HG03442 (cell line): Measurements from ENCODE around the gene ITGA8.
"Not testable (repeated sequence)": the region's sequence is repeated elsewhere in the genome, so short reads cannot be mapped to it uniquely, and the experiment has no call there.

Experiments used
- ATAC-seq: cut with Tn5 transposase; IDR thresholded peaks from one replicate; pipeline ENCODE4 v1.9.1; 2021; ENCODE audit warnings: mild to moderate bottlenecking, moderate library complexity; ENCODE audit not compliant: unreplicated experiment

Gene ITGA8

DNA sequence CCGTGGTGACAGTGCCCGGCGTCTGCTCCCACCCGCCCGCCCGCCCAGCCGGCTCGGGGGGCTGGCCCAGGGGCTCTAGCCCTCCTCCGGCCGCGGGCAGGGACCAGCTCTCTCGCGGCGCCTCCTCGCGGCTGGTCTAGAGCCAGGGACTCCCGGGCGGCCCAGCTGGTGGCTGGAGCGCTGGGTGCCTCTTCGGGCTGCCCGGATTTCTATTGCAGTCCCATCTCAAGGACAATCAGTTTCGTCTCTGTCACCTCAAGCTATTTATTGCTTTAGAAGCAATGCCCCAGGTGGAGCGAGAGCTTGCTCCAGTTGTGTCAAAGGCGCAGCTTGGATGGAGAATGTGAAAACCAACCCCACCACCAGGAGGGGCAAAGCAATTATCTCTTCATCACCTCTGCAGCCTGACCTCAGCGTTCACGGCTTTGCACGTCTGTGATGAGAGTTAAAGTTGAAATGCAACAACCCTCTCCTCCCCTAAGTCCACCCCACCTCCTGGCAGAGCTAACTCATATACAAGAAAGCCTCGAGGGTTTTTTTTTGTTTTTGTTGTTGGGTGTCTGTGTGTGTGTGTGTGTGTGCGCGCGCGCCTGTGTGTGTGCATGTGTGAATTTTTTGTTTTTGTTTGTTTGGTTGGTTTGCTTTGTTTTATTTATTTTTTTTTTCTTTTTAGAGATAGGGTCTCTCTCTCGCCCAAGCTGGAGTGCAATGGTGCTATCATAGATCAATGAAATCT, at the start of gene ITGA8:
Gene ITGA8 (minus strand): TSS at position 24 of the 736 bp plus-strand sequence. CDS start 151 bp downstream, outside the sequence.
- ATAC-seq, result no peak

DNA sequence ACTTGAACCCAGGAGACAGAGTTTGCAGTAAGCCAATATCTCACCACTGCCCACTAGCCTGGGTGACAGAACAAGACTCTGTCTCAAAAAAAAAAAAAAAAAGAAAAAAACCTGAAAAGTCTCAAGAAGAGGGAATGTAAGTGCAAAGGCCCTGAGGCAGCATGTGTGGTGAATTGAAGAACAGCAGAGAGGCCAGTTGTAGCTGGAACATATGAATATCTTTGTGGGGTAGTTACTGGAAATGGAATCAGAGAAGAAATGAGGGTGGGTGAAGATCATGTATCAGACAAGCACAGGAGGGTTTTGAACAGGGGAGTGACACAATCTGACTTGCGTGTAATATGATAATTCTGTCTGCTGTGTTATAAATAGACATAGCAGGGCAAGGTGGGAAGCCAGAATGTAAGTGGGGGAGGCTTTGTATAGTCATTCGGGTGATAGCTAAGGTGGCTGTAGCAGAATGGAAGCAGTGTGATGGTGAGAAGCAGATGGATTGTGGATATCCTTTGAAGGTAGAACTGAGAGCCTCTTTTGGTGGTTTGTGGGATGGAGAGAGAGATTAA, 45.3 kb upstream of the ITGA8 start:
- no peak for ATAC-seq

DNA sequence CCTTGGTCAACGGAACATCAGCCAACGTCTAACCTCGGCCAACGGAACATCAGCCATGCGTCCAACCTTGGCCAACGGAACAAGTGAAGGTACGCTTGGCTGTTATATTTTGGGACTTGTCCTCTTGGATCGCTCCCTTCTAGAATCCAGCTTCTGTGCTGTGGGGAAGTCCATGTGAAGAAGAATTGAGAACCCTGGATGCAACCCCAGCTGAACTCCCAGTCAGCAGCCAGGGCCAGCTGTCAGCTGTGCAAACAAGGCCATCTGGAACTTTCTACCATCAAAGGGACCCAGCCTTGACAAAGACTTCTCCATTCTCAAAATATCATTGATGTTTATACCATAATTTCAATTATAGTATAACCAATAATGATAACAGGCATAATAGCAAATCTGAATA, 43.3 kb upstream of the ITGA8 start:
- no peak for ATAC-seq

DNA sequence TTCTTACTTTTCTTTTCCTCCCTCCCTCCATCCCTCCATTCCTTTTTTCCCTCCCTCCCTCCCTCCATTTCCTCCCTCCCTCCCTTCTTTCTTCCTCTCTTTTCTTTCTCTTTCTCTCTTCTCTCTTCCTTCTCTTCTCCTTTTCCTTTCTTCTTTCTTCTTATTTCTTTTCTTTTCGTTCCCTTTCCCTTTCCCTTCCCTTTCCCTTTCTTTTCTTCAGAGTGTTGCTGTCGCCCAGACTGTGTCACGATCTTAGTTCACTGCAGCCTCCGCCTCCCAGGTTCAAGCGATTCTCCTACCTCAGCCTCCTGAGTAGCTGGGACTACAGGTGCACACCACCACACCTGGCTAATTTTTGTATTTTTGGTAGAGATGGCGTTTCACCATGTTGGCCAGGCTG, 42.5 kb upstream of the ITGA8 start:
- ATAC-seq, result not testable (repeated sequence)

DNA sequence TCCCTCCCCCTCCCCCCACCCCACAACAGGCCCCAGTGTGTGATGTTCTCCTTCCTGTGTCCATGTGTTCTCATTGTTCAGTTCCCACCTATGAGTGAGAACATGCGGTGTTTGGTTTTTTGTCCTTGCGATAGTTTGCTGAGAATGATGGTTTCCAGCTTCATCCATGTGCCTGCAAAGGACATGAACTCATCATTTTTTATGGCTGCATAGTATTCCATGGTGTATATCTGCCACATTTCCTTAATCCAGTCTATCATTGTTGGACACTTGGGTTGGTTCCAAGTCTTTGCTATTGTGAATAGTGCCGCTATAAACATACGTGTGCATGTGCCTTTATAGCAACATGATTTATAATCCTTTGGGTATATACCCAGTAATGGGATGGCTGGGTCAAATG, 41.5 kb upstream of the ITGA8 start:
- ATAC-seq, result not testable (repeated sequence)

DNA sequence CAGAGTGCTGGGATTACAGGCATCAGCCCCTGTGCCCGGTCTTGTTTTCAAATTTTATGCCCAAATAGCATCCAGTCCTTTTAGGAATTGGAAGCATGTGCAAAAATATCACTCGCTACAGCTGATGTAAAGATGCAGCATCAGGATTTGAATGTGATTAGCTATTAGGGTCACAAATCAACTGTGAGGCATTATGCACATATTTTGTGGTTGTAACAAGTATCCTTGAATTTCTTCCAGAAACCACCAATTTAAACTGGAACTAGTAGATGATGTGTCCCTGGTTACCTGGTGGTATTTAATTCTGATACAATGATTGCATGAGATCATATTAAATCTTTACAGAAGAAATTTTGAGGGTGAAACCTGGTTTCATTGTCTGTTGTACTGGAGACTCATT, 41.0 kb upstream of the ITGA8 start:
- no peak for ATAC-seq

DNA sequence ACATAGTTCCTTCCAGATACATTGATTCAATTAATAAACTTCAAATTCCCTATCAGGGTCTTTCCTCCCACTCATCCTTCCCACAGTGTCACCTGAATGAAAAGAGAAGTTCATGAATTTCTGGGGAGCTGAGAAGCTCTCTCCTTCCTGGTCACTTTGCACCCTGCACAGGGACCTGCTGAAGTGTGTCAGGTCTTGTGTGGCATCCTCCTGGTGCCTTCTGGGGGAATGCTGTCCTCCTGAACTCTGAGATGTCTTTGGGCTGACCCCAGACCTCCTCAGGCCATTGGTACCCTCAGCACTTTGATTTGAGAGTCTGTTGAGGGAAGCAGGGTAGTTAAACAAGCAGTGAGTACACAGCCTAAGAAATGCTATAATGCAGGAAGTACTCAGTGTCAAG, 39.5 kb upstream of the ITGA8 start:
- ATAC-seq, result no peak

DNA sequence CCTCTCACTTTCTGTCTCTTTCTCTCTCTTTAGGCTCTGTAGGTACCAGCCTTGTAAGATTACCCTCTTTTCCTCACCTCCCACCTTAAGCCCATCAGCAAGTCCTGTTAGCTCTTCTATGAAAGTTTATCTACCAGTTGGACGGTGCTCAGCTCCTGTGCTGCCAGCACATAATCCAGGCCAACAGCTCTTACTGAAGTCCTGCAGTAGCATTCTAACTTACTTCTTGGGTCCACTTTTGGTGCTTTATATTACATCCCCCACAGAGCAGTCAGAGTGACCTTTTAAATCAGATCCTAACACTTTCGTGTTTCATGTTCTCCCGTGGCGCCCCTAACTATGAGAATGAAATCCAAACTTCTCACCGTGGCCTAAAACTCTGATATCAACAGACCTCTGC, 38.9 kb upstream of the ITGA8 start:
- ATAC-seq, result no peak

DNA sequence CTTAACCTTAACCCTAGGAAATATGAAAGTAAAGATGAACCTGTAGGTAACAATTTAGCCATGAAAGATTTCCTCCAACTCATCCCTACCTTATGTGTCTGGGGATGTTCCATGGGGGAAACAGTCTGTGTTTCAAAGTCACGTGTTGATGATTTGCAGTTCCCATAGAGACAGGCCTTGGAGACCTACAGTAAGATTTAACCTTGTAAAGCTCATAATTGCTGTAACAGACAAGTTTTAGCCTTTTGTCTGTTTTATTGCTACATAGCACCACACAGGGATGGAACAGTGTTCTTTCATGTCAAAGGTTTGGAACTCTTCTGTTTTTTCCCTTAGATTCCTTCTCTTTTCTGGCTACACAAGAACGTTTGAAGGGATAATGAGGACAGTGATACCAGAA, 35.2 kb upstream of the ITGA8 start:
- ATAC-seq, result no peak

DNA sequence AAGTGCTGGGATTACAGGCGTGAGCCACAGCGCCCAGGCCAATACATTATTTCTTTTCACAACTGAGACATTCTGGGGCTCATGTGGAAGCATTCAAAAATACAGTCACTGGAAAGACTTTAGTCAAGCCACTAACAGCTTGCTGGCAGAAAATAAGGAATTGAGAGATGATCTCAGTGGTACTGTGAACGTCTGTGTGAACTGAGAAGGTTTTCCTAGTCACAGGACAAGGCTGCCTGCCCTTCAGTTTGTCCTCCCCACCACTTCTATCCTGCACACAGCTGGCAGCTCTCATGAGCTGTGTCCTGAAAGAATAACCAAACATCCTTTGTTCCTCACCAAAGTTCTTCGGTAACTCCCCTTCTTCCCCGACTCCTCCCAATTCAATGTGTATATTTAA, 31.3 kb upstream of the ITGA8 start:
- ATAC-seq, result no peak

DNA sequence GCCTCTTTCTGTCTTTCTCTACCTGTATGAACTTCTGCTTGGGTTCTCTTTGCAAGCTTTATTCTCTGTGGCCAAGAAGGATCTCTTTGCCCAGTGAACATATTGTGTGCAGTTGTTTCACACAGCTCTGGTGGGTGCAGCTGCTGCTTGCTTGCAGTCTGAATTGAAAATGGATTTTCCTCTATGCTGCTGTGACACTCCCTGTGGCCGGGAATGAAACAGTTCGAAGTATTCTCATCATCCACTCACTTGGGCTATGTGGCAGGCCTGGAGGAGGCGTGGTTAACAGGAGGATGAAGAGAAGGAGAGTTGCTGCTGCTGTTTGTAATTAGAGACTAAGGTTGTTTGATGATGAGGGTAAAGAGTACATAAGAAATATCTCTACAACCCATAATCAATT, 28.4 kb upstream of the ITGA8 start:
- no peak for ATAC-seq

DNA sequence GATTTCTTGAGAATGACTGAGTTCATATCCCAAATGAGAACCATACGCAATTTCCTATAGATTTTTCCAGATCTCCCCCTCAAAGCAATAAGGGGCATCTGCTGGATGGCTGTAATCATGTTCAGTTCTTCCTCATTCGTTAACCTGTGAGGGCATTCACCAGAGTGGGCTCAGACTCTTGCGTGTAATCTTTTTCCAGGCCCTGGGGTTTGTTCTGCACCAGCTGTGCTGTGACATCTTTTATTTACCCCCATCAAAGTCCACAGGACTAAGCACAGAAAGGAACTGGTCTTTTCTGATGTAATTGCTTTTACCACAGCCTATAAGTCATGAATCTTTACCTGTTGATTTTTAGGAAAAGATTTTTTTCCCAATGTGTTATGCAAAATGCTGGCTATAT, 27.9 kb upstream of the ITGA8 start:
- ATAC-seq, result no peak

DNA sequence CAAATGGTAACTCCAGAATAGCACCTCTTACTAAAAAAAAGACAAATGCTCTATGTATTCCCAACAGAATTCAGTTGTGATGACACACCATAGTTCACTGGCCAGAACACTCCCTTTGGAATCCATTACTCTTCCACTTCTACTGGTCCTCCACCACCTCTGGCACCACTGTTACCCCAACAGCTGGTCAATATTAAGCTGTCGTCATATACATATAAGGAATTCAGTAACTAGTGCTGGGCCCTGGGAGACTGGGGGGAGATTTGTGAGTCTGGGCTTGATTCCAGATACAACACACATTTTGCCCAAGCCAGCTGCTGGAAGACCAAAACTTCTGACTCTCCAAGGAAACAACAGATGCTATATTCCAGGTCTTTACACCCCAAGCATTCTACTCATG, 26.0 kb upstream of the ITGA8 start:
- no peak for ATAC-seq

DNA sequence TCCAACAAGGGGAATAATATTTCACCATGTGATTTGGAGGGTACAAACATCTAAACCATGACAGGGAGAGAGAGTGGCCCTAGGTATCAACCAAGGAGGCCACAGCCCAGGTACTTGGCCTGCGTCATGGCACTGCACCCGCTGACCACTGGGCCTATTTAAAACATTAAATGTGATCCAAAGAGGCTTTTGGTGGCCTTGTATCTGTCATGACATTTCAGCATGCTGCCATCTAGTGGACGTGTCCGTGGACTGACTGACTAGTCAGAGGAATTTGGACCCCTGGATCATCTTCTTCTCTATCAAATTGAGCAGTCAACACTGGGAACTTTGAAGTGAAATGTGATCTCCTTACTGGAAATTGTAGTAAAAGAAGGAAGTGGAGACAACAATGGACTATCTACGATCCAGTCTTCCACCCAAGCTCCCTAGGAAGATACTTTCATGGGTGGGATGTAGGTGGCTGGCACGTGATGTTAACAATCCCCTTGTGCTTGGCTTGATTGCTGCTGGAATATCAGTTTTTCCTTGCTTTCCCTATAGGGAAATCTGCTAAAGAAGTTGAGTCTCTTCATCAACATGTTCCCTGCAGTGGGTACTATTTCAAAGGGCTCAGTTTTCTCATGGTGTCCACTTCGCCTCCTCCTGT, 24.6 kb upstream of the ITGA8 start:
- ATAC-seq, result peak; percentile 79

DNA sequence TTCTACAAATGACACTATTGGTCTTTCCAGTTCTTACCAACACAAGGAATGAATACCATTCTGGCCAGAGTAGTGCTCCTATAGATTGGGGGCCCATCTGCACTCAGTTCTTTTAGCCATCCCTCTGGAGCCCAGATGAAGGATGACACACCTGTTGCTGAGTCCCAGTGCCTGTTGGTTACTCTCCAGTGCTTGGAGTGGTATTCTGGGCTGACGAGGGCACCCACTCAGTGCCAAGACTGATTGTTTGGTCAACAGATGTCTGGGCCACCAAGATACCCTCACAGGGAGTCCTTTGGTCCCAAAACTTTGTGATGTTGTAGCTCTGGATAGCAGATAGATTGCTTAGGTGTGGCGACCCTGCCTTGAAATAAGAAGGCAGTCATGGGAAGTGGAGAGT, 23.7 kb upstream of the ITGA8 start:
- no peak for ATAC-seq

DNA sequence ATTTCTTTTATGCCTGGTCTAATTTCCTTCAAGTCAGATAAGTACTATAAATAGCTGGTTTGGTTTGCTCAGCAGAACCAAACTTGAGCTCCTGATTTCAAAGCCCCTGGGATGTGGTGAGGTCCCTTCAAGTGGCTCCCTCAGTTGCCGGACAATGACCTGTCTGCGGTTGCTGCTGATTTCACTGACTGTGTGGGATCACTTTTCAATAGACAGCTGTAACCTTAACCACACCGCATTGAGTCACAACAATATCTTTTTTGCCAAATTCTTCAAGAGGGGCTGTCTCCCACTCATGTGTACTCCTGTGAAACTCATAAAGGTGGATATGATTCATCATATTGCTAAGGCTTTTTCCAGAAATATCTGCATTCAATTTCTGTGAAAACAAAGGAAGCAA, 23.1 kb upstream of the ITGA8 start:
- no peak for ATAC-seq

DNA sequence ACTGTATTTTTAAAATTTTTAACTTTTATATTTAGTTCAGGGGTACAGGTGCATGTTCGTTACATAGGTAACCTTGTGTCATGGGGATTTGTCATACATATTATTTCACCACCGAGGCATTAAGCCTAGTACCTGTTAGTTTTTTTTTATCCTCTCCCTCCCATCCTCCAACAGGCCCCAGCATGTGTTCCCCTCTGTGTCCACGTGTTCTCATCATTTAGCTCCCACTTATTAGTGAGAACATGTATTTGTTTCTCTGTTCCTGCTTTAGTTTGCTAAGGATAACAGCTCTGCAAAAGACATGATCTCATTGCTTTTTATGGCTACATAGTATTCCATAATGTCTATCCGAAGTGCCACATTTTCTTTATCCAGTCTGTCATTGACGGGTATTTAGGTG, 22.4 kb upstream of the ITGA8 start:
- no peak for ATAC-seq

DNA sequence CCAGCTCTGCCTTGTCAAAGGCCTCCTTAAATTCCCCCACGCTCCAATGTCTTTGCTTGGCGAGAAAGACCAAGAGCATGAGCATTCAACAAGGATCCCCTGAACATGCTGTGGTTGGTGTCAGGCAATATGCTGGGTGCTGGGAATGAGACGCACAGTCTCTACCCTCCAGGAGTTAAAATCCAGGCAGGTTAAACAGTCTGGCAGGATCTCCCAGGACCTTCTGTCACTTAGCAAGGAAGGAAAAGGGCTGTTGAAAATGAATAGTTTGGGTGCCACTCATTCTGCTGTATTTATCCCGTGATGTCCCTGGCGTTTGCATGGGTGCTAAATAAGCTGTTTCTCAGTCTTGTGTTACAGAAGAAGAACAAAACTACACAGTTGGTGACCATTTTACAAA, 21.9 kb upstream of the ITGA8 start:
- no peak for ATAC-seq

DNA sequence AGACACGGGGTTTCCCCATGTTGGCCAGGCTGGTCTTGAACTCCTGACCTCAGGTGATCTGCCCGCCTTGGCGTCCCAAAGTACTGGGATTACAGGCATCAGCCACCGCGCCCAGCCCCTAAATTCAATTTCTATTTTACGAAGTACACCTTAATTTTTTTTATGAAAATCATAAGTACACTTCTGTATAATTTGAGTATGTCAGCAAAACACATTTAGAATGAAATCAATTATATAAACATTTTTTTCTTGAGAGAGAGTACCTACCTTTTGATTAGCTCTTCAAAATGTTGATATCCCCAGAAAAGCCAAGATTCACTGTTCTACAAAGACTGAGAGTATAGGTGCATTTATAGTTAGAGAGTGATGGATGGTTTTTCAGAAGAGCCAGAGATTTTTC, 20.5 kb upstream of the ITGA8 start:
- no peak for ATAC-seq

DNA sequence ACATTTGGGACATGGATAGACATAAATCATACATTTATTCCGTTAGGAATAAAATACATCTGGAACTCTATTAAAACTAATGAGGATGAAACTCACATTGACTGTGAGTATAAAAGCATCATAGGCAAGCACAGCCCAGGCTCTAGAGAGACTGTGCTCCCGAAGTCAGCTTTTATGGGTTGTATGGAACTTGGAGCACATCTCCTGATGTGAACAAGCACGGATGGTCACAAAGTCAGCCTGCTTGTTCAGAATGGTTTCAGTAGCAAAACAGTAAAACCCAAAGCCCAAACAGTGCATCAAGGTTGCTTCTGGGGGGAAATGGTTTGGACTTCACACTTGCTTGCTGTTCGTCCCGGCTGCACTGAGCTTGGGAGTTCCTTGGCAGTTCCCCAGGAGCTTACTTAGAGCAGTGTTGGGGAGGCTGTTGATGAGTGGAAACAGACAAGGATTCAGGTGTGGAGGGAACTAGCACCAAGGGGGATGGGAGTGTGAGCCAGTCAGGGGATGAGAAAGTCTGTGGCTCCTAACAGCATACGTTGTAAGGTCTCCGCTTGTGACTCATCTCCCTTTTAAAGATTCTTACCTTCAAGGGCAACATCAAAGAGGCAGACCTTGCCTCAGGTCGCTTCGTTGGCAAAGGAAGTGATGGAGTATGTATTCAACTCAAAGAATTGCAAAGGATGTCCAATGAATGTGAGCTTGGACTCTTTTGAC, 19.7 kb upstream of the ITGA8 start:
- no peak for ATAC-seq

DNA sequence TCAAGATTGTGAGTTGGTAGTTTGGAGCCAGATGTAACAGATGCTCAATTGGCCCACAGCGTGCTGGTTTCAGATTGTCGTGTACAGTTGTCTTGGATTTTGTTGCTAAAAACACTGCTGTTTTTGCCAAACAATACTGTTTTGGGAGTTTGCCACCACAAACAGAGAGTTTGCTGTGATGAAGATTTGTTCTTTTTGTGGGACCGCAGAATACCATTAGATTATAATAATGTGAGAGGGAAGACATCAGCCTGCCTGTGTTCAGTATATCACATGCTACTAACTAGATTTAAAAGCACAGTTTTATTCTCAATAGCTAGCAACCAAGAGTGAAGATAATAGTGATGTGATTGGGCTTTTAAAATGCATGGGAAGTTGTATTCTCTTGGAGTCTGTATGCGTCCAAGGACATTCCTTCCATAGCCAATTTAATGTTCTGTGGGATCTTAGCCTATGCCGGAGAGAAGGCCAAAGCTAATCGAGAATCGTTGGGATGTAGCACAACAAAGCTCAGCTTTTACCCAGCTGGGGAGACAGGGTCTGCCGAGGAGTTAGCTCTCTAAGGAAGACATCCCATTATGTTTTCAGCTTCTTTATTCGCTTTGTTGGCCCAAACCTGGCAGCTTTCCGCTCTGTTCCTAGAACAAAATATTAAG, 18.7 kb upstream of the ITGA8 start:
- ATAC-seq, result no peak
